Panc1 (cell line): Measurements from ENCODE around the gene OR8A1.

Experiments used
- POLR2AphosphoS5 ChIP-seq: IDR thresholded peaks from 2 replicates; pipeline ENCODE4 v1.6.1; 2012; ENCODE audit warnings: mild to moderate bottlenecking, low read depth, low read length, moderate library complexity
- TCF7L2 ChIP-seq: IDR thresholded peaks from 2 replicates; pipeline ENCODE4 v1.6.1; 2011; ENCODE audit warnings: mild to moderate bottlenecking, low read depth, low read length, inconsistent platforms
- TF ChIP-seq, protein P1 (sequence below): fragments of 450-650 bp; IDR thresholded peaks from 2 replicates; pipeline ENCODE4 v1.5.1; 2017; ENCODE audit warnings: mild to moderate bottlenecking
- TF ChIP-seq, protein P2 (sequence below), 2 experiments: IDR thresholded peaks; 2 replicates each; pipeline ENCODE4 v1.6.1; 2011 to 2012; ENCODE audit warnings: low read depth in 2 of 2, control low read depth in 1 of 2, low read length in 1 of 2, mild to moderate bottlenecking in 1 of 2, moderate library complexity in 1 of 2; ENCODE audit not compliant: insufficient read depth in 1 of 2

DNA sequence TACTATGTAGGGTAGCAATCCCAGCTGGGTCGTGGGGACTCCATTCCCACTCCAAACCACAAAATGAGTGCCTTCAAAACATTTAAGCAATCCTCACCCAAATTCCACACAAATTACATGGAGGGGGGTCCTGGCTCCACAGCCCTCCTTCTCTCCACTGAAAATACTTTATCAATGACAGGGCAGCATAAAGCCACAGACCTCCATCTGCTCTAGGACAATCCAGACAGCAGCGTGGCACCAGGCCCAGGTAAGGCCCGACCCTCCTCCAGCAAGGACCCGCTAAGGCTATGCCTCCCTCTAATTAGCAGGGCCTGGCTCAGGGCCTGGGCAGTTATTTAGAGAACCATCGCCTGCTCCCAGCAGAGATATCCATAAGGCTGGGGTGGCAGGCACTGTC lies 41.3 kb downstream of the OR8A1 start, which contains the start of gene PANX3:
- TF ChIP-seq, protein P1, sequence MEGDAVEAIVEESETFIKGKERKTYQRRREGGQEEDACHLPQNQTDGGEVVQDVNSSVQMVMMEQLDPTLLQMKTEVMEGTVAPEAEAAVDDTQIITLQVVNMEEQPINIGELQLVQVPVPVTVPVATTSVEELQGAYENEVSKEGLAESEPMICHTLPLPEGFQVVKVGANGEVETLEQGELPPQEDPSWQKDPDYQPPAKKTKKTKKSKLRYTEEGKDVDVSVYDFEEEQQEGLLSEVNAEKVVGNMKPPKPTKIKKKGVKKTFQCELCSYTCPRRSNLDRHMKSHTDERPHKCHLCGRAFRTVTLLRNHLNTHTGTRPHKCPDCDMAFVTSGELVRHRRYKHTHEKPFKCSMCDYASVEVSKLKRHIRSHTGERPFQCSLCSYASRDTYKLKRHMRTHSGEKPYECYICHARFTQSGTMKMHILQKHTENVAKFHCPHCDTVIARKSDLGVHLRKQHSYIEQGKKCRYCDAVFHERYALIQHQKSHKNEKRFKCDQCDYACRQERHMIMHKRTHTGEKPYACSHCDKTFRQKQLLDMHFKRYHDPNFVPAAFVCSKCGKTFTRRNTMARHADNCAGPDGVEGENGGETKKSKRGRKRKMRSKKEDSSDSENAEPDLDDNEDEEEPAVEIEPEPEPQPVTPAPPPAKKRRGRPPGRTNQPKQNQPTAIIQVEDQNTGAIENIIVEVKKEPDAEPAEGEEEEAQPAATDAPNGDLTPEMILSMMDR, result no peak
- no peak for TF ChIP-seq TCF7L2
- TF ChIP-seq, protein P2, sequence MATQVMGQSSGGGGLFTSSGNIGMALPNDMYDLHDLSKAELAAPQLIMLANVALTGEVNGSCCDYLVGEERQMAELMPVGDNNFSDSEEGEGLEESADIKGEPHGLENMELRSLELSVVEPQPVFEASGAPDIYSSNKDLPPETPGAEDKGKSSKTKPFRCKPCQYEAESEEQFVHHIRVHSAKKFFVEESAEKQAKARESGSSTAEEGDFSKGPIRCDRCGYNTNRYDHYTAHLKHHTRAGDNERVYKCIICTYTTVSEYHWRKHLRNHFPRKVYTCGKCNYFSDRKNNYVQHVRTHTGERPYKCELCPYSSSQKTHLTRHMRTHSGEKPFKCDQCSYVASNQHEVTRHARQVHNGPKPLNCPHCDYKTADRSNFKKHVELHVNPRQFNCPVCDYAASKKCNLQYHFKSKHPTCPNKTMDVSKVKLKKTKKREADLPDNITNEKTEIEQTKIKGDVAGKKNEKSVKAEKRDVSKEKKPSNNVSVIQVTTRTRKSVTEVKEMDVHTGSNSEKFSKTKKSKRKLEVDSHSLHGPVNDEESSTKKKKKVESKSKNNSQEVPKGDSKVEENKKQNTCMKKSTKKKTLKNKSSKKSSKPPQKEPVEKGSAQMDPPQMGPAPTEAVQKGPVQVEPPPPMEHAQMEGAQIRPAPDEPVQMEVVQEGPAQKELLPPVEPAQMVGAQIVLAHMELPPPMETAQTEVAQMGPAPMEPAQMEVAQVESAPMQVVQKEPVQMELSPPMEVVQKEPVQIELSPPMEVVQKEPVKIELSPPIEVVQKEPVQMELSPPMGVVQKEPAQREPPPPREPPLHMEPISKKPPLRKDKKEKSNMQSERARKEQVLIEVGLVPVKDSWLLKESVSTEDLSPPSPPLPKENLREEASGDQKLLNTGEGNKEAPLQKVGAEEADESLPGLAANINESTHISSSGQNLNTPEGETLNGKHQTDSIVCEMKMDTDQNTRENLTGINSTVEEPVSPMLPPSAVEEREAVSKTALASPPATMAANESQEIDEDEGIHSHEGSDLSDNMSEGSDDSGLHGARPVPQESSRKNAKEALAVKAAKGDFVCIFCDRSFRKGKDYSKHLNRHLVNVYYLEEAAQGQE (IDR thresholded peaks at IDR 0.05; ENCODE audit: insufficient read depth in 1 of 2, low read depth in 2 of 2, low read length in 1 of 2), result no peak
- no peak for TF ChIP-seq POLR2AphosphoS5
